Suppressor macrophage (primary cell): ENCODE results near the gene SRPK1.
"Not testable (repeated sequence)": the region's sequence is repeated elsewhere in the genome, so short reads cannot be mapped to it uniquely, and the experiment has no call there.

Source experiments
- DNase-seq, 4 experiments: peaks; one replicate each; pipeline ENCODE4 v3.0.0-alpha.2; 2020 to 2022
- total RNA-seq, 17 experiments: gene quantifications; one replicate each; lab custom pipeline; 2026; ENCODE audit warnings: mixed read lengths in 6 of 17, inconsistent platforms in 3 of 17; lab: John Stamatoyannopoulos, UW

SRPK1 gene
- total RNA-seq: 17.0 to 51.7 (median 34.4) reads per million in 17 experiments

GRCh38 chr6:35920793-35921732, at the start of gene SRPK1:
TSS of gene SRPK1 (minus strand) at chr6:35921098. CDS start at chr6:35921056, 42 bp downstream.
- peak; percentile 82 to 95 (median 90) for DNase-seq

GRCh38 chr6:35970181-35970580, 49.3 kb upstream of the SRPK1 start:
- peak; percentile 26 to 64 (median 59) for DNase-seq

- no peak for DNase-seq
These were observed 48.7 kb upstream of the SRPK1 start for GRCh38 chr6:35969646-35970045.

GRCh38 chr6:35968821-35969220, 47.9 kb upstream of the SRPK1 start:
- no peak for DNase-seq

GRCh38 chr6:35967076-35967774, 46.3 kb upstream of the SRPK1 start:
- DNase-seq: no peak

- DNase-seq: no peak
These were observed 42.1 kb upstream of the SRPK1 start for GRCh38 chr6:35962779-35963560.

- no peak for DNase-seq
These were observed 39.3 kb upstream of the SRPK1 start for GRCh38 chr6:35960187-35960586.

- DNase-seq: peak in 2 of 4 experiments; percentile 11 to 29
These were observed 35.1 kb upstream of the SRPK1 start for GRCh38 chr6:35955970-35956369.

GRCh38 chr6:35955521-35955920, 34.6 kb upstream of the SRPK1 start:
- DNase-seq: no peak

- DNase-seq: no peak
These were observed 34.2 kb upstream of the SRPK1 start for GRCh38 chr6:35955071-35955470.

- DNase-seq: no peak
These were observed 33.4 kb upstream of the SRPK1 start for GRCh38 chr6:35954333-35954732.

- DNase-seq: peak; percentile 13 to 46 (median 36)
These were observed 27.8 kb upstream of the SRPK1 start for GRCh38 chr6:35948725-35949124.

- DNase-seq: peak in 1 of 4 experiments; percentile 17
These were observed 24.7 kb upstream of the SRPK1 start for GRCh38 chr6:35945650-35946025.

- peak; percentile 16 to 26 (median 20) for DNase-seq
These were observed 22.5 kb upstream of the SRPK1 start for GRCh38 chr6:35943390-35943789.

- no peak for DNase-seq
These were observed 21.5 kb upstream of the SRPK1 start for GRCh38 chr6:35942355-35942754.

- not testable (repeated sequence) for DNase-seq
These were observed 20.3 kb upstream of the SRPK1 start for GRCh38 chr6:35941170-35941569.

GRCh38 chr6:35940014-35940413, 19.1 kb upstream of the SRPK1 start:
- DNase-seq: not testable (repeated sequence)

- not testable (repeated sequence) for DNase-seq
These were observed 18.4 kb upstream of the SRPK1 start for GRCh38 chr6:35939259-35939658.

- no peak for DNase-seq
These were observed 15.9 kb upstream of the SRPK1 start for GRCh38 chr6:35936681-35937359.

GRCh38 chr6:35935469-35935868, 14.6 kb upstream of the SRPK1 start:
- no peak for DNase-seq

GRCh38 chr6:35933844-35934243, 12.9 kb upstream of the SRPK1 start:
- no peak for DNase-seq

- DNase-seq: not testable (repeated sequence)
These were observed 11.0 kb upstream of the SRPK1 start for GRCh38 chr6:35931873-35932272.
